Pancreas (tissue), 10 donors: ENCODE data around the gene AUTS2. TPM values are rescaled to one million over a fixed set of nuclear protein-coding genes. Genes with fewer than 3 reads are reported as not detected.

Source experiments
- ATAC-seq, 4 donors: fragments of 200-7000 bp; cut with Tn5 transposase; one replicate each; pipeline versions ENCODE4 v1.8.0 to v1.9.1; 2020; ENCODE audit warnings: mild to moderate bottlenecking in 4 of 4, moderate library complexity in 4 of 4
- DNase-seq, 6 donors: peaks; one replicate each; pipeline ENCODE4 v3.0.0-alpha.2; 2020
- FAIRE-seq: peaks from 2 replicates; lab custom pipeline; 2012; peaks lifted over from hg19 to GRCh38; lab: Jason Lieb, UNC
- H3K27ac ChIP-seq, 4 donors: fragments of 200-600 bp; sonication (generic); 1 replicate in 3 of 4; 2 replicates in 1 of 4; pipeline versions ENCODE4 v1.5.0 to v1.8.0; 2020
- H3K27me3 ChIP-seq, 4 donors: fragments of 200-600 bp; one replicate each; pipeline ENCODE4 v1.8.0; 2021
- H3K36me3 ChIP-seq, 3 donors: fragments of 200-600 bp; sonication (generic) in 1 of 3; one replicate each; pipeline versions ENCODE4 v1.5.0 to v1.8.0; 2020 to 2021
- H3K4me1 ChIP-seq, 3 donors: fragments of 200-600 bp; one replicate each; pipeline ENCODE4 v1.8.0; 2021
- H3K4me3 ChIP-seq, 4 donors: fragments of 200-600 bp; sonication (generic) in 2 of 4; one replicate each; pipeline versions ENCODE4 v1.5.0 to v1.8.0; 2020 to 2021
- H3K9me3 ChIP-seq, 4 donors: fragments of 200-600 bp; one replicate each; pipeline ENCODE4 v1.8.0; 2021
- WGBS, 2 donors: extraction: QIAGEN DNeasy Blood & Tissue Kit; methylation state at CpG; one replicate each; pipeline ENCODE4 v1.1.7; 2013; 5-methylcytosine and 5-hydroxymethylcytosine counted together
- intact Hi-C, 3 donors: fragments of 100-400 bp; cut with DNase I; formaldehyde crosslinking; loops; one replicate each; pipeline versions ENCODE4 v1.11.1 to v1.14.2; 2022
- polyA plus RNA-seq, 2 donors: library from polyadenylated mRNA; stranded (reverse); fragments of 200-250 nt; gene quantifications; one replicate each; pipeline ENCODE4 v1.2.3, GENCODE V29; 2013
- total RNA-seq, 6 donors: library from RNA; stranded (reverse); fragmentation: NEBNext Ultra II Directional in 4 of 6; extraction: Animal tissue kit (Norgen Biotek cat#: 25700) in 4 of 6; gene quantifications; one replicate each; pipeline versions ENCODE4 v1.2.1 to v1.2.4, GENCODE V29; 2021 to 2023
- TF ChIP-seq, protein P1 (sequence below), 4 donors: fragments of 200-600 bp; sonication (generic) in 3 of 4; IDR thresholded peaks; one replicate each; pipeline versions ENCODE4 v1.5.0 to v1.8.0; 2021; ENCODE audit warnings: antibody characterized with exemption in 4 of 4
- donor health status: healthy with polysubstance abuse.
- donor health status: DM: no; HTN: no; CAD: no; lungs with moderate emphysema.
- donor health status: DM: no; HTN: no; CAD: no.
- donor health status: control.
- donor health status: control.
- donor health status: Bipolar disorder and iron deficiency.
- donor health status: DM: yes; HTN: yes; CAD: no.
- donor health status: DM: no; HTN: no; CAD: no.
- donor health status: DM: no; HTN: no; CAD: no.
- donor health status: DM: yes; HTN: yes; CAD: no.

The AUTS2 gene
- total and polyA plus RNA-seq, 8 donors, result 5.8 to 16.8 (median 9.9) TPM

DNA sequence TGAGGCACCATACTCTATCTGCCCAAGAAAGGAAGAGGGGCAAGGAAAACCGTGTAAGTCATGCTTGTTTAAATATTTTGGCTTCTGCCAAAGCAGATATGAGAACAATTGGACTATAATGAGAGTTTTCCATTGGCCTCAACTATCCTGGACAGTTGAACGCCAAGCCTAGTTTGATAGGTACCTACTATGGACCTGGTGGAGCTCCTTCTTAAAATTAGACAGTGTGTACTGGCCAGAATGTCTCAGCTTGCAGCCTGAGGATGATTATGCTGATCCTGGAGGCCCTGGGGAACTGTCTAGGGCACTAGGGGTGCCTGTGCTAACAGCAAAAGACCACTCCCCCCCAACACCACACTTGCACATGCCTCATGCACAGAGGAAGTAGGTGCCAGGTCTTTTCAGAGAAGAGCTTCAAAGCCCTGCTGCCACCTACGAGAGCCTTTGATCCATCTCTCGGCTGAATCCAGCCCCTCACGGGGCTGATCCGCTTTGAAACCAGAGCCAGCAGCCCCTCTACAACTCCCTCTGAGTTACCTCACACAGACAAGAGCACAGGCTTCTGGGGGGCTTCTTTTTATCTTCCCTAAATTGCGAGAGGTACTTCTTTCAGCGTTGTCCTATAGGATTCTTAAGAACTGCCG is 1059.8 kb downstream of the AUTS2 start:
- no peak for DNase-seq
- WGBS, 2 donors, result 80 to 87% methylated on average over 9 of the region's 9 CpGs
- Histone ChIP-seq H3K27ac (no peak overlapping the region), H3K36me3 (no peaks in the 10 kb centered on the region), H3K4me1 (no peaks in the 10 kb centered on the region), H3K27me3 (no peaks in the 10 kb centered on the region), H3K9me3 (no peaks in the 10 kb centered on the region), H3K4me3 (no peak overlapping the region)
- intact Hi-C loops, result no loop called here
- TF ChIP-seq, protein P1, sequence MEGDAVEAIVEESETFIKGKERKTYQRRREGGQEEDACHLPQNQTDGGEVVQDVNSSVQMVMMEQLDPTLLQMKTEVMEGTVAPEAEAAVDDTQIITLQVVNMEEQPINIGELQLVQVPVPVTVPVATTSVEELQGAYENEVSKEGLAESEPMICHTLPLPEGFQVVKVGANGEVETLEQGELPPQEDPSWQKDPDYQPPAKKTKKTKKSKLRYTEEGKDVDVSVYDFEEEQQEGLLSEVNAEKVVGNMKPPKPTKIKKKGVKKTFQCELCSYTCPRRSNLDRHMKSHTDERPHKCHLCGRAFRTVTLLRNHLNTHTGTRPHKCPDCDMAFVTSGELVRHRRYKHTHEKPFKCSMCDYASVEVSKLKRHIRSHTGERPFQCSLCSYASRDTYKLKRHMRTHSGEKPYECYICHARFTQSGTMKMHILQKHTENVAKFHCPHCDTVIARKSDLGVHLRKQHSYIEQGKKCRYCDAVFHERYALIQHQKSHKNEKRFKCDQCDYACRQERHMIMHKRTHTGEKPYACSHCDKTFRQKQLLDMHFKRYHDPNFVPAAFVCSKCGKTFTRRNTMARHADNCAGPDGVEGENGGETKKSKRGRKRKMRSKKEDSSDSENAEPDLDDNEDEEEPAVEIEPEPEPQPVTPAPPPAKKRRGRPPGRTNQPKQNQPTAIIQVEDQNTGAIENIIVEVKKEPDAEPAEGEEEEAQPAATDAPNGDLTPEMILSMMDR (IDR thresholded peaks at IDR 0.05), result no peak
- FAIRE-seq, result no peak
- no peak for ATAC-seq

DNA sequence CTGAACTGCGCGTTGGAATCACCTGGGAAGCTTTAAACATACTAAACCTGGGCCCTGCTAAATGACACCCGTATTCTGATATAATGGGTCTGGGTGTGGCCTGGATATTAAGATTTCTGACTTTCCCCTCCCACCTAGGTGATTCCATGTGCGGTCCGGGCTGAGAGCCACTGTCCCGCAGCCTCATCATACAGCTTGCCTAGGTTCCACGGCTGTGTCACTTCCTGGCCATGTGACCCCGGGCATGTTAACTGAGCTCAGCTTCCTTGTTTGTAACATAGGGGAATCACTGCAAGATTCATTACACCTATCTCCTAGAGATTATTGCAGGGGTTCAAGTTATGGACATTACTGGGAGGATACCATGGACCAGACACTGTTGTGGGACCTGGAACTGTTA is 1061.0 kb downstream of the AUTS2 start:
- intact Hi-C loops, result no loop called here
- TF ChIP-seq, protein P1 (IDR thresholded peaks at IDR 0.05), result no peak
- no peak for FAIRE-seq

DNA sequence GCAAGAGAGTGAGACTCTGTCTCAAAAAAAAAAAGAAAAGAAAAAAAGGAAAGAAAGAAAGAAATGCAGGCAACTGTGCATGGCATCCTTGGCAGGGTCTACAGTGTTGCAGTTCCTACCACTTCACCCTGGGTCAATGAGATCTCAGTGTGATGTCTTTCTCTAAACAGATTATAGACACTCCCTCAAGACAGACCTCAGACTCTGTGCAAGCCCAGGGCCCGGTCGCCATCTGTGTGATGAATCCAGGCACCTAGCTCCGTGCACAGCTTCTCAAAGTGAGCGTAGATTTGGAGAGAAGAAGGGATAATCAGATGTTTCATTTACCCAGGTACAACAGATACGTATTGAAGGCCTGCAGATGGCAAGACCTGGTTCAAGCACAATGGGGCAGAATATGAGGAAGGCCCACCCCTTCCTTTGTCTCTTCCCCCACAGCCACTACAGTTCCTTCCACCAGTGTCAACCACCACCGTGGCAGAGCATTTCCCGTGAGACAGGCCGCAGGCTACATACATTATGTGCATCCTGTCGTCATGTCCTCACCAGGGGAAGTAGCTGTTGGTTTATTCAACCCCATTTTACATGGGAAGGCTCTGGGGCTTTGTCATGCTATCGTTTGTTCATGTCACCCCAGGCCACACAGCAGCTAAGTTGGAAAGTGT is 1062.0 kb downstream of the AUTS2 start:
- H3K27ac ChIP-seq, result no peak overlapping the region
- intact Hi-C loops, result no loop called here
- no peaks in the 10 kb centered on the region for H3K36me3 ChIP-seq
- FAIRE-seq, result no peak
- 89 to 90% methylated on average over 10 of the region's 10 CpGs for WGBS, 2 donors
- DNase-seq, result no peak
- H3K4me3 ChIP-seq, result no peak overlapping the region
- ATAC-seq, result no peak
- H3K27me3 ChIP-seq, result no peaks in the 10 kb centered on the region
- no peaks in the 10 kb centered on the region for H3K4me1 ChIP-seq
- TF ChIP-seq, protein P1 (IDR thresholded peaks at IDR 0.05), result no peak
- H3K9me3 ChIP-seq, result no peaks in the 10 kb centered on the region

More for the DNA sequence above, 1061.0 kb downstream of the AUTS2 start:
- ATAC-seq (no peak), DNase-seq (no peak)
- no peaks in the 10 kb centered on the region for H3K4me1 ChIP-seq
- H3K4me3 ChIP-seq, result no peak overlapping the region
- no peaks in the 10 kb centered on the region for H3K36me3 ChIP-seq
- no peaks in the 10 kb centered on the region for H3K27me3 ChIP-seq
- WGBS, 2 donors, result 89 to 92% methylated on average over 8 of the region's 8 CpGs
- no peaks in the 10 kb centered on the region for H3K9me3 ChIP-seq
- no peak overlapping the region for H3K27ac ChIP-seq

DNA sequence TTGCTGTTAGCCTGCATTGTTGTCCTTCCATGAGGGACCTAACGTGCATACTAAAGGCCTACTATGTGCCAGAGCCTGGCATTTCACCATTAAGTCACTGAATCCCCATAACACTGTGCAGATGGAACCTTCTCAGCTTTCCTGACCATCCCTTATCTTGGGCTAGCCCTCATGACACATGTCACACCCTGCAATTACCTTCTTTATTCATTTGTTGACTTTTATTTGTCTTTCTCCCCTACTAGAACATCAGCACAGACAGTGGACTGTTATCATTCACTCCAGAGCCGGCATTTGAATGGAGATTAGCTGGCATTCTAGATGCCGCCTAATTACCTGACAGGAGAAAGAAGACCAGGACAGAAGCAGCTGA is 1062.5 kb downstream of the AUTS2 start:
- no peaks in the 10 kb centered on the region for H3K36me3 ChIP-seq
- no peaks in the 10 kb centered on the region for H3K9me3 ChIP-seq
- no peaks in the 10 kb centered on the region for H3K27me3 ChIP-seq
- TF ChIP-seq, protein P1 (IDR thresholded peaks at IDR 0.05), result no peak
- FAIRE-seq (no peak), DNase-seq (no peak), ATAC-seq (no peak)
- H3K4me3 ChIP-seq, result no peak overlapping the region
- no peak overlapping the region for H3K27ac ChIP-seq
- WGBS, 2 donors, result 84 to 94% methylated on average over 3 of the region's 3 CpGs
- intact Hi-C loops, result no loop called here
- H3K4me1 ChIP-seq, result no peaks in the 10 kb centered on the region

DNA sequence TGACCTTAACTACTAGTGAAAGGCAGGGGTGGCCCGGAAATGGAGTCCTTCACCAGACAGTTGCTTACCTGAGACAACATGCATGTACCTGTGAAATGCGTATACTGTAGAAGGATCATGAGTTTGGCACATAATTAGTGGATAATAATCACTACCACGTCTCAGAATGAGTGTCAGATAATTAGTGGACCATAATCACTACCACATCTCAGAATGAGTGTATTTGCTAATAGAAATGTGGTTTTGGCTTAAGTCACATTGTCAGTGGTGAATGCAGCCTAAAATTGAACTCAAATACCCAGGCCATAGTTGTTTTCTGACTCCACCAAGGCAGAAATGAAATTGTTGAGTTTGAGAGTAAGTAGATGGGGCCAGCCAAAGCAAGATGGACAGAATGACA is 1065.4 kb downstream of the AUTS2 start:
- Histone ChIP-seq H3K36me3 (no peaks in the 10 kb centered on the region), H3K27ac (no peak overlapping the region), H3K9me3 (no peaks in the 10 kb centered on the region), H3K4me1 (no peaks in the 10 kb centered on the region), H3K27me3 (no peaks in the 10 kb centered on the region), H3K4me3 (no peak overlapping the region)
- FAIRE-seq (no peak), ATAC-seq (no peak), DNase-seq (no peak)
- 48 to 57% methylated on average over 3 of the region's 3 CpGs for WGBS, 2 donors
- TF ChIP-seq, protein P1 (IDR thresholded peaks at IDR 0.05), result no peak
- intact Hi-C loops, result no loop called here
